Ishikawa (cell line): ENCODE data around the gene BCL2L2.

ENCODE experiments used
- CEBPB ChIP-seq: IDR thresholded peaks from 2 replicates; pipeline ENCODE4 v1.6.1; 2012
- CREB1 ChIP-seq: IDR thresholded peaks from 2 replicates; pipeline ENCODE4 v1.6.1; 2012; ENCODE audit warnings: low read depth
- EGR1 ChIP-seq: IDR thresholded peaks from 2 replicates; pipeline ENCODE4 v1.6.1; 2012
- EP300 ChIP-seq: IDR thresholded peaks from 2 replicates; pipeline ENCODE4 v1.6.1; 2012; ENCODE audit warnings: borderline replicate concordance
- FOXM1 ChIP-seq: IDR thresholded peaks from 2 replicates; pipeline ENCODE4 v1.6.1; 2012; ENCODE audit warnings: low read depth, borderline replicate concordance
- NFIC ChIP-seq: IDR thresholded peaks from 2 replicates; pipeline ENCODE4 v1.6.1; 2012
- RAD21 ChIP-seq: IDR thresholded peaks from 2 replicates; pipeline ENCODE4 v1.6.1; 2012; ENCODE audit warnings: low read depth
- TAF1 ChIP-seq: IDR thresholded peaks from 2 replicates; pipeline ENCODE4 v1.6.1; 2012; ENCODE audit warnings: low read depth, mild to moderate bottlenecking
- TCF12 ChIP-seq: IDR thresholded peaks from 2 replicates; pipeline ENCODE4 v1.6.1; 2012; ENCODE audit warnings: low read depth
- TEAD4 ChIP-seq: IDR thresholded peaks from 2 replicates; pipeline ENCODE4 v1.6.1; 2012
- YY1 ChIP-seq: IDR thresholded peaks from 2 replicates; pipeline ENCODE4 v1.6.1; 2012; ENCODE audit warnings: low read depth
- ZBTB7A ChIP-seq: IDR thresholded peaks from 2 replicates; pipeline ENCODE4 v1.6.1; 2012; ENCODE audit warnings: low read depth
- TF ChIP-seq, protein P1 (sequence below): IDR thresholded peaks from 2 replicates; pipeline ENCODE4 v1.6.1; 2012

BCL2L2 gene

GRCh38 chr14:23361320-23361719, 54.7 kb downstream of the BCL2L2 start:
- no peak for TF ChIP-seq TAF1
- TF ChIP-seq ZBTB7A: no peak
- no peak for TF ChIP-seq CREB1
- no peak for TF ChIP-seq TEAD4
- TF ChIP-seq CEBPB: no peak
- no peak for TF ChIP-seq RAD21
- no peak for TF ChIP-seq NFIC
- TF ChIP-seq EP300: no peak
- TF ChIP-seq, protein P1, sequence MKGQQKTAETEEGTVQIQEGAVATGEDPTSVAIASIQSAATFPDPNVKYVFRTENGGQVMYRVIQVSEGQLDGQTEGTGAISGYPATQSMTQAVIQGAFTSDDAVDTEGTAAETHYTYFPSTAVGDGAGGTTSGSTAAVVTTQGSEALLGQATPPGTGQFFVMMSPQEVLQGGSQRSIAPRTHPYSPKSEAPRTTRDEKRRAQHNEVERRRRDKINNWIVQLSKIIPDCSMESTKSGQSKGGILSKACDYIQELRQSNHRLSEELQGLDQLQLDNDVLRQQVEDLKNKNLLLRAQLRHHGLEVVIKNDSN: no peak
- no peak for TF ChIP-seq YY1
- TF ChIP-seq FOXM1: no peak
- TF ChIP-seq TCF12: no peak
- TF ChIP-seq EGR1: no peak
